ENCODE measurements around the gene NPPC.
"Not testable (repeated sequence)": the region's sequence is repeated elsewhere in the genome, so short reads cannot be mapped to it uniquely, and the experiment has no call there.

NPPC gene

DNA sequence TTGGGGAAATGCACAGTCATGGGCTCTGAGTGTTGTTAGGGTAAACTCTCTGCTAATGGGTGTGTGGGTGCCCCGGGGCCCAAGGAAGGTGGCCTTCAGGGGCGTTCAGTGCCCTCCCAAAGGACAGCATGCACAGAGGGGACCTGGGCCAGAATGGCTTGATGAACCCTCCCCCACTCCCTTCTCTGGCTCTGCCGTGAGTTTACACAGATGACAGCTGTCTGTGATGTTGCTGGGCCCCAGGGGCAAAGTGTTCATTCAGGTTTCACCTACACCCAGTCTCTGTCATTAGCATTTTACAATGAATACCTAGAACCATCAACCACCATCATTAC lies 3.2 kb downstream of the NPPC start:
- H3K27ac ChIP-seq = no peak overlapping the region
- no peak for DNase-seq (ENCODE audit: low read depth, low spot score)

DNA sequence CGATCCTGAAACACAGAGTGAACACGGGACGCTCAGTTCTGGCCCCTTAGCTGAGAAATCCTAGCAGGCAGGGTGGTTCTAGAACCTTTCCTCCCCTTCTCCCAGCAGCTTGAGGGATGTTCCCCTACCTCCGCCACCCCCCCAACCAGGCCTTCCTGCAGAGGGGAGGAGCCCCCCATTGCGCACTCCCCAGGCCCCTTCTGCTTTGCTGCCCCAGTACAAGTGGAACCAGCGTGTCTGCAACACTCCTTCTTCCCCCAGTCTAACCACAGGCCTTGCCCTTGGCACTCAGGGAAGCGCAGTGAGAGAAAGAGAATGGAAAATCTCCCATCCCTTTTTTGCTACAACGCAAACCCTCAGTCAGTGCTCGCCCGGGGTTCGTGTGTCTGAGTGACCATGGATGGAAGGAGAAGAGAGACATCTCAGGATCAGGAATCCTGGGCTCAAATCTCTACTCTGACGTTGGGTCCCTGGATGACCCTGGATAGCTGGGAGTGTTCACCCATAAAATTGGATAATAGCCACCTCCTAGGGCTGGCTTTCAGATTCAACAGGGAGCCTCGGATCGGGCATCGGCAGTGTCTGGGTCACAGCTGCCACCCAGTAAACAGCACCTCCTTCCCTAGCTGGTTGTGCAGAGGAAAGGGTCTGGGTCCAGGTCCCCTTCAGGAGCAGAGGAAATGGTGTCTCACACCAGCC lies 3.7 kb downstream of the NPPC start:
- no peak overlapping the region for H3K27ac ChIP-seq
- no peak for DNase-seq (ENCODE audit: low read depth, low spot score)

DNA sequence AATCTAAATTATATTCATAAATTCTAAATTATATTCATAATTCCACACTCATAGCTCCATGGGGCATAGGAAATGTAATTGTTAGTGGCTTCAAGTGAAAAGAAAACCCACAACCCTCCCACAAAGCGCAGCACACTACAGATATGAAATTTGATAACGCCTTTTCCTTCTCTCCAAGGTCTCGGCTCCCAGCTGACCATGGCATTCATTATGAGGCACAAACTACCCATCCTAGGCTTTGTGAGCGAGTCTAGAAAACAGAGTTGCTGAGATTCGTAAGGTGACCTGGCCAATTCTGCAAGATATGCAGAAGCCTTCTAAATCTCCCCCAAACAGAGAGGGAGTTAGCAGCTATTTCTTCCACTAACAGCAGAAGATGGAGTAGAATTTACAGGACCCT lies 5.4 kb downstream of the NPPC start:
- no peak overlapping the region for H3K27ac ChIP-seq
- DNase-seq (ENCODE audit: low read depth, low spot score) = no peak

DNA sequence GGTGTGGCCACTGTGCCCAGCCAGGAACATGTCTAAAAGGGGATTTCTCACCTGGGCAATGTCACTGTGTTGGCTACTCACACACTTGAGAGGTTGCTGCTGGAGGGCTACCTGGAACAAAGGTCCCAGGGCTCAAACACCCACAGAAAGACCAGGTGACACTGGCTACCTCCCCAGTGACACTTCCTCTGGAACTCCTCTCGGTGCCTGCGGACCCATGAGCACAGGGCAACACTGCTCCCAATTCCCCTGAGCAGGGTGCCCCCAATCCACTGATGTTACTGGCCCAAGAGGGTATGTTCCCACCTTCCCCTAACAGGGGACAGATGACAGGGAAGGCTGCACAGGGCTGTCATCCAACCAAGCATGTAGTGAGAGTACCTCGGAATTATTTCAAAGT lies 5.8 kb downstream of the NPPC start:
- DNase-seq (ENCODE audit: low read depth, low spot score) = no peak

DNA sequence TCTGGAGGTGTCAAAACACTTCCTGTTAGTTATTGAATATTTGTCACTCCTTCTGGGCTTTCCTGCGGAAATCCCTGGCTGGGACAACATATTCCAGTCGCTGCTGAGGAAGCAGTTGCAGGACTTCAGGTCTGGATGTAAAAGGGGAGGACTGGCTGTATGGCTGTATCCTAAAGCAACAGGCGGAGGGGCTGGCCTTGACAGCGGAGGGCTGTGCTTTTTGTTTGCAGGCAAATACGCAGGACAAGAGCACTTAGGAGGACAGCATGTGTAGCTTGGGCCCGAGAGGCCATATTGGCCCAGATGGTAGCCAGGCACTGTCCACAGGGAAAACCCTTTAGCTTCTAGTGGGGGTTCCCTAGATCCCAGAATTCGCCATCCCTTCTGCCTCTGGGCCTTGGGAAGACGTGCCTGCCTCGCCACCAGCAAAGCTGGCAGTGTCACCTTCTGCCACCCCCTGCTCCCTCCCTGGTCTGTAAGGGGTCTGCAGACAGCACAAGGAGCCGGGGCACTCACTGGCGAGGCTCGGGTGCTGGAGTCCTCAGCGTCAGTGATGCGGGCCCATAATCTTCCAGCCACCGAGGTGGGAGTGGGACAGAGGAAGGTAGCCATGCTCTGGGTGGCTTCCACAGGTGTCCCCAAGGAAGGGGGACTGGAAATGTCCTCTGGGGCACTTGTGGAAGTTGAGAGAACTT lies 6.7 kb downstream of the NPPC start:
- no peak for DNase-seq (ENCODE audit: low read depth, low spot score)
- no peak overlapping the region for H3K27ac ChIP-seq

More for the DNA sequence above, 5.8 kb downstream of the NPPC start:
- no peak overlapping the region for H3K27ac ChIP-seq

DNA sequence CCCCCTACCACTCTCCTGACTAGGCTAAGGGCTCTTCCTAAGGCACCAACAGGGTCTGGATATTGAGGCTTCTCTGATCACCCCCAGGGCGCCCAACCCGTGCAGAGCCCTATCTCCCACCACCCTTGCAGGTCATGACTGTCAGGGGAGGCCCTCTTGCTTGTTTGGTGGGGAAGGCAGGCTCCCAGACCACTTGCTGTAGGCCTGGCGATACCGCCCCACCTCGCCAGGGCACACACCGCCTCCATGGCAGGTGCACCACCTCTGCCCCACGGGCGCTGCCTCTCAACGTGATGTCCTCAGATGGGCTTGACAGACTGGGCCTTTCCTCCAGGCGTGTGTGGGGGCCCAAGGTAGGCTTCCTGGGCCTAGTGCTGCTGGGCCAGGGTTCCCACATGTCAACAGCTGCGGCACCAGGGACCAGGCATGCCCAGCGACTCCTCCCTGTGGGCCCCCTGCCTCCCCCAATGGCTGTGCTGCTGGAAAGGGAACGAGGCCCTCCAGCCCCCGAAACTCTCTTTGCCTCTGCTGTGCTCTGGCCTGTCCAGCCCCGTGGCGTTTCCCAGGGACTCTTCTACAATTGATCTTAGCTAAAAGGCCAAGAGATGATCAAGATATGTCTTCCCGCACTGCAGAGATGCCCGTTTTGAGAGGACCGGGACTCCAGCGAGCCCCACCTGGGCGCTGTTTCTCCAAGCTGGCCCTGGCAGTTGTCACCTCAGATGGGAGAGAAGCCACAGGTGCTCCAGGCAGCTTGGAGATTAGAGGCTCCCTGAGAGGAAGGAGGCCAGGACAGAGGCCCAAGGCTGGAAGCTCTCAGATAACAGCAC lies 7.5 kb downstream of the NPPC start:
- no peak overlapping the region for H3K27ac ChIP-seq

DNA sequence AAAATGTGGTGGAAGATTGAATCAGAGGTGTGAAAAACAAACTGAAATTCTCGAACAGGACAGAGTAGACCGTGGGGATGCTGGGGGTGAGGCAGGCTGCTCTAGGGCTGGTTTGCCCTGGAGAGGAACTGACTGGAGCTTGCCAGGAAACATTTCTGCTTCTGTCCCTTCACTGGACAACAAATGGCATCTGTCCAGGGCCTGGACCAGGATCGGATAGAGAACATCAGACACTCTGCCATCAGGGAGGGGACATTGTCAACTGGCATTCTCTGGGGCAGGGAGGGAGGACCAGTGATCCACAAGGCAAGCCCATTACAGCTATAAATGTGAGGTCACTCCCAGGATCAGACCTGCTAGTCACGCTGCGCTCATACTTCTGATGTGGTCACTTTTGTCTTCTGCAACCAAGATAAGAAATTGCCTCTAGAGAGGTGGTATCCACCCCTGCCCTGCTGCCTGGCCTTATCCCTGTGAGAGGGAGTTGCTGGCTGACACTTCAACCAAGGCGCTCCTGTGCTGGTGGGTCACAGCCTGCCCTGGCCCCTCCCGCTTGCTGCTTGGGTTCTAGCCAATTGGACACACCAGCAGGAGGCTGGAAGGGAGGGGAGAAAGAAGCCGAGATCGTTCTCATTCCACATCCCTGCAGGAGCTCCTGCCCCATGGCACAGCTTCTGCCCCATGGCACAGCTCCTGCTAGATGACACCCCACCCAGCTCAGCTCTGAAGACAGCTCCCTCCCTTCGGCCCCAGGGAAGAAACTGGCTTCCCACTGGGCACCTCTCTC lies 8.7 kb downstream of the NPPC start:
- no peak for DNase-seq (ENCODE audit: low read depth, low spot score)
- H3K27ac ChIP-seq = no peak overlapping the region

More for the DNA sequence above, 7.5 kb downstream of the NPPC start:
- no peak for DNase-seq (ENCODE audit: low read depth, low spot score)

DNA sequence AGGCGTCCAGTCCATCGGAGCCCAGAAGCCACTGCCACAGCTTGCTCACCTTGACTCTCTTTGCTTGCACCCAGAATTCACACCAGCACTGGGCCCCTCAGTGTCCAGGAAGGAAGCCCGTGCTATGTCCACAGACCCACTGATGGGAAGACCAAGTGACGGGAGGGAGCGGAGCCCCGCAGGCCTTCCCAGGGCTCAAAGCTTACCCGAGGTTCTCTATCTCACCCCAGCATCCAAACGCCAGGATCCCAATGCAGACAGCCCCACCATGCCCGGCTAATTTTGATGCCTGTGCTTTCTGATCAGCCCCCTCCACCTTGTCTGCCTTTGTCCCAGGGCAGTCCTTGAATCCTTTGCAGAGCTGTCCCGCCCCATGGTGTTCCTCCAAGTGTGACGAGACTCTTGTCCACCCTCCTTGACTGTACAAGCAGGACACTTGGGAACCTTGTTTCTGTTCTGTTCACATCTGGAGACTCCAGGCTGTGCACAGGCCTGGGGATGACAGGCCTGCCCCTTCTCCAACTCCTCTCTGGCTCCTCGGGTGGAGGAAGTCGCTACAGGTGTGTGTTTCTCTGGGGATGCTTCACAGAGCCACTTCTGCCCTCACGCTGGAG lies 12.0 kb downstream of the NPPC start:
- no peak overlapping the region for H3K27ac ChIP-seq

DNA sequence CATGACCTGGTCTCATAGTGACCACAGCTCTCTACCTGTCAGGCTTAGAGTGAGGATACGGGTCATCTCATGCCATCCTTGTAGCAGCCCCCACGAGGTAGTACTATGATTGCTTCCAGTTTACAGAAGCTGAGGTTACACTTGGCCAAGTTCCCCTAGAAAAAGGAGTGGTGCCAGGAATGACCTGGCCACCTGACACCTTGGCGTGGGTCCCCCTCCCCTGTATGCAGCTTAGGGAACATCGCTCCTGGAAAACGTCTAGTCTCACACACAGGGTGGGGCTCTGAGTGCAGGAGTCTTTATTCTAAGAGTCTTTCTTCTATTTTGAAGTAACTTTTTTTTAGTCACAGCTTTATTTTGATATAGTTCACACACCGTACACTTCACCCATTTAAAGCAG lies 14.8 kb downstream of the NPPC start:
- H3K27ac ChIP-seq = no peak overlapping the region
- no peak for DNase-seq (ENCODE audit: low read depth, low spot score)

More for the DNA sequence above, 12.0 kb downstream of the NPPC start:
- no peak for DNase-seq (ENCODE audit: low read depth, low spot score)

DNA sequence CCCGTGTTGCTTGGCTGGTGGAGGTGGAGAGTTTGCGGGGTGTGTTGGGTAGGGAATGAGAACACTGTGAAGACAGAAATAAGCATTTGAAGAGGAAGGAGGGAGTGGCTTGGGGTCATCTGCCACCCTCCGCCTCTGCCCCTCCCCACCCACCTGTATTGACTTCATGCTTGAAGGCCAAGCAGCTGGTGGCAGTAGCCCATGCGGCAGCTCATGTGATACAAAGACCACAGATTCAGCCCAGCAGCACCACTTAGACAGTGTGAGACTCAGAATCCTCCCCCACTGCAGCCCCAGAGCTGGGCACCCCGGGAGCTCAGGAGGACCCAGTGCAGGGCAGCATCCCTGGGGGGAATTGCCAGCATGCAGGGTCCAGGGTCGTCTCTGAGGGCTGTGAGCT lies 15.4 kb downstream of the NPPC start:
- no peak overlapping the region for H3K27ac ChIP-seq
- DNase-seq (ENCODE audit: low read depth, low spot score) = no peak

DNA sequence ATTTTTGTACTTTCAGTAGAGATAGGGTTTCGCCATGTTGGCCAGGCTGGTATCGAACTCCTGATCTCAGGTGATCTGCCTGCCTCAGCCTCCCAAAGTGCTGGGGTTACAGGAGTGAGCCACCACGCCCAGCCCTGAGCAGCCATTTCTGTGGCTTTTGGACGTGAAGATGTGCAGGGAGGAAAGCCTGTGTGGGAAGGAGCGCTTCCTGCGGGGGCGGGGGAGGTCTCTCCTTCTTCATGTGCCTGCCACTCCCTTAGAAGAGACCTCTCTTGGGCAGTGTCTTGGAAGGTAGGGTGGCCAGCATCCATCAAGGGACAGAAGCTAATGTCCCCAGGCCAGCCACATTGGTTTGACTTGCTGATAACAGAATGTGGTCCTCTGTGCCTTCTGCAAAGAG lies 16.0 kb downstream of the NPPC start:
- not testable (repeated sequence) for H3K27ac ChIP-seq; DNase-seq (ENCODE audit: low read depth, low spot score)

DNA sequence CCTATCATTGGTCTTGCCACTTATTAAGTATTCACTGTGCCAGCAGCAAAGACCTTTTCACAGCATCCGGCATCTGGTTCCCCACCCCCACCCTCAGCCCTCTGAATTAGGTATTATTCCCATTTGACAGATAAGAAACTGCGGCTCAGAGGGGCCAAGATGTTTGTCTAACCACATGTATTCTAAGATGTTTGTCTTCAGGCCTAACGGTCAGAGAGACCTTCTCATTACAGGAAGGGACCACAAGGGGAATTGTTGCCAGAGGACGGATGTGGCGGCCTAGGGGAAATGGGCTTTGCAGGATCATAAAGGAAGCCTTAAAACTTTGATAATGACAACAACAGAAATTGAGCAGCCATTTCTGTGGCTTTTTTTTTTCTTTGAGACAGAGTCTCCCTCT lies 16.6 kb downstream of the NPPC start:
- no peak for DNase-seq (ENCODE audit: low read depth, low spot score)
- no peak overlapping the region for H3K27ac ChIP-seq

DNA sequence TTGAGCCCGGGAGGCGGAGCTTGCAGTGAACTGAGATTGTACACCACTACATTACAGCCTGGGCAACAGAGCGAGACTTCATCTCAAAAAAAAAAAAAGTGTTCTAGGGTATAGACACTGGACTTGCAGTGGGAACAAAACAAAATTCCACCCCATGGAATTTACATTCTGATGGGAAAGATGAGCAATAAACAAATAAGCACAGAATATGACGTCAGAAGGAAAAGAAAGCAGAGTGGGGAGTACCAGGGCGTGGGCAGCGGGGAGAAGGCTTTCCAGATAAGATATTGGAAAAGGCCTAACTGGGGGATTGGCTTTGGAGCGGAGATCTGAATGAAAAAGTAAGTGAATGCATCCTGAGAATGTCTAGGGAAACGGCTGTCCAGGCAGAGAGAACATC lies 17.6 kb downstream of the NPPC start:
- no peak for DNase-seq (ENCODE audit: low read depth, low spot score)
- H3K27ac ChIP-seq = no peak overlapping the region

DNA sequence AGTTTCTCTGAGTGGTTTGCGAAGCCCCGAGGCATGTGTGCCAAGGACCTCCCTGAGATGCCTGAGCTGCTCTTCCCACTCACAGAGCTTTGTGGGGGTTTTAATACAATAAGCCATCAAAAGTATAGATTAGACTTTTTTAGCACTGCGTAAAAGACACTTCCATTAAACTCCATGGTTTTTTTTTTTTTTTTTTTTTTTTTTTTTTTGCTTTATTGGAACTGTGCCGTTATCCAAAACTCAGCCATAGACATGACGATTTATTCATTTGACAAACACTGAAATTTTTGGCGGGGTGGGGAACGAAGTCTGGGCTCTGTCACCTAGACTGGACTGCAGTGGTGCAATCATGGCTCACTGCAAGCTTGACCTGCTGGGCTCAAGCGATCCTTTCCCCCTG lies 18.4 kb downstream of the NPPC start:
- DNase-seq (ENCODE audit: low read depth, low spot score) = no peak
- no peak overlapping the region for H3K27ac ChIP-seq

DNA sequence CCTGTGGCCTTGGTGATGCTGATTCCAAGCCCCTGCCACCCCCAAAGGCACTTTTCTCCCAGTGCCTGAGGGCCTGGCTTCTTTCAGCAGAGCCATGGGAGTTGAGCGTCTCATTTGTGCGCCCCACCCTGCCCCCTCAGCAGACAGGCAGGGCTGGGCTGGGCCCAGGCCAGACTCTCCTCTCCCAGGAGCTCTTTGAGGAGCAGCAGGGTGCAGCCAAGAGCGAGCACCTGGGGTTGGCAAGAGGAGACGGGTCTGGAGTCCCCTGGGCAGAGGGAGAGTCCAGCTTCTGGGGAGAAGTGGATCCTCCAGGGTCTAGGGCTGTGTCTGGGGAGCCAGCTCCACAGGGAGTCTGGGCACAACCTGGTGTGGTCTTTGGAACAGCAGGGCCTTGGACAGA lies 21.2 kb downstream of the NPPC start:
- no peak overlapping the region for H3K27ac ChIP-seq
- no peak for DNase-seq (ENCODE audit: low read depth, low spot score)

DNA sequence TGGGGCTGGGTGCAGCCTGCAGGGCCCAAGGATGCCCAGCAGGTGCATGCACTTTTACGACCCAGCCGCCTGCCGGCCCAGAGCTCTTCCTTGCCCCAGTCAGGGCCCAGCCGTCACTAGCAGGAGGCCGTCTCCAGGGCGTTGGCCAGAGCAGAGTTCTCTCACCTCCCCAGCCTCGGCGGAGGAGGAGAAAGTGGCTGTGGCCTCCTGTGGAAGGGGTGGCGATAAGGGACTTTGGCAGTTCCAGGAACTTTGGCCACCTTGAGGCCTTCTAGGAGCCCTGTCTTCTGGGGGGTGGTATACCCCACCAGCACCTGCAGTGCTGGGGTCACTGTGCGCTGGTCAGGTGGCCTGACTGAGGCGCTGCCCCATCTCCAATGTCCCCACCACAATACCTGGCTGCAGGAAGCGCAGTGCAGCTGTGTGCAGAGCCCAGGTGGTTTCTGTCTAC lies 22.0 kb downstream of the NPPC start:
- no peak overlapping the region for H3K27ac ChIP-seq
- no peak for DNase-seq (ENCODE audit: low read depth, low spot score)

DNA sequence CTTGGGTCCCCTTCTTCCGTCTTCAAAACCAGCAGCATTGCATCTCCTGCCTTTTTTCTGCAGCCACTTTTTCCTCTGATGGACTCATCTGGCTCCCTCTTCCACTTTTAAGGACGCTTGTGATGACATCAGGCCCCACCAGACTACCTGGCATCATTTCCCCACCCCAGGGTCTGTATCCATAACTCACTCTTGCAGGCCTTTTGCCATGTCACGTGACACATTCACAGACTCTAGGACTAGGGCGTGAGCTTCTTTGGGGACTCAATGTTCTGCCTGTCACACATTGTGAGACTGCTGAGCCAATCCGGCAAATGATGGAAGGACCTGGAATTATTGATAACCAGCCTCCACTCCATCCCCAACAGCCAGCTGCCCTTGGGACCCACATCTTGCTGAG lies 23.6 kb downstream of the NPPC start:
- DNase-seq (ENCODE audit: low read depth, low spot score) = no peak

DNA sequence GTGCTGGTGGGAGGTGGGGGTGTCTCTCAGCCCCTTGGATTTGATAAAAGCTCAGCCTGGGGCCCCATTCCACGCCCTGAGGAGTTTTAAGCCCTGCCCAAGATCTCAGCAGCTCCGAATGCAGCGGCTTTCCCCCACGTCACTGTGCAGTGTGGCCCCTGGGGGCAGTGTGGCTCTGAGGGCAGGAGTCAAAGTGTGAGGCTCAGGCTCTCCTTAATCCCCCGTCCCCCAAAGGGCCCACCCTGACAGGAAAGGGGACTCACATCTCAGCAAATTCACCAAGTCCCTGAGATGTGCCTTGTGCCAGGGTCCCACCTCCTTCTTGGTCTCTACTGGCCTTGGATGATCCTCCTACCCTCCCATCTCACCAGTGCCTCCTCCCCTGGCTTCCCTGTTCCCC lies 25.2 kb downstream of the NPPC start:
- H3K27ac ChIP-seq = no peak overlapping the region
- DNase-seq (ENCODE audit: low read depth, low spot score) = no peak

More for the DNA sequence above, 23.6 kb downstream of the NPPC start:
- no peak overlapping the region for H3K27ac ChIP-seq

DNA sequence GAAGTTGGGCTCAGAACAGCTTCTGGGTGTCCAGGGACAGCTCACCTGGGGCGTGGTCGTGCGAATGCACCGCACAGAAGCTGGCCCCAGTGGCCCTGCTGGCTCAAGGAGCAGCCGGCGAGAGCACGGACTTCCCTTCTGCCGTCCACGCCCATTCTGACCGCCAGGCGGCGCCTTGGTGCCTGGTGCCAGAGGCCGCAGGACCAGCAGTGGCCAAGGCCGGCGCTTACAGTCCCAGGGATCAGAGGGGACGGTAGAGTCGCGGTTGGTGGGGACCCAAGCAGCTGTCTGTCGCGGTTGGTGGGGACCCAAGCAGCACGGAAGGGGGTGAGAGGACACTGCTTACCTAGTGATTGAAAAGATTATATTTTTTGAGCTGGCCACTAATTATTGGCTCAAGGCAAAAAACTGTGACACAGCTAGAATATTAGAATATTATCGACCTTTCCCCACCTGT lies 25.7 kb downstream of the NPPC start:
- DNase-seq (ENCODE audit: low read depth, low spot score) = no peak
- no peak overlapping the region for H3K27ac ChIP-seq
